ENCODE data around the gene SP7.

SP7 gene

DNA sequence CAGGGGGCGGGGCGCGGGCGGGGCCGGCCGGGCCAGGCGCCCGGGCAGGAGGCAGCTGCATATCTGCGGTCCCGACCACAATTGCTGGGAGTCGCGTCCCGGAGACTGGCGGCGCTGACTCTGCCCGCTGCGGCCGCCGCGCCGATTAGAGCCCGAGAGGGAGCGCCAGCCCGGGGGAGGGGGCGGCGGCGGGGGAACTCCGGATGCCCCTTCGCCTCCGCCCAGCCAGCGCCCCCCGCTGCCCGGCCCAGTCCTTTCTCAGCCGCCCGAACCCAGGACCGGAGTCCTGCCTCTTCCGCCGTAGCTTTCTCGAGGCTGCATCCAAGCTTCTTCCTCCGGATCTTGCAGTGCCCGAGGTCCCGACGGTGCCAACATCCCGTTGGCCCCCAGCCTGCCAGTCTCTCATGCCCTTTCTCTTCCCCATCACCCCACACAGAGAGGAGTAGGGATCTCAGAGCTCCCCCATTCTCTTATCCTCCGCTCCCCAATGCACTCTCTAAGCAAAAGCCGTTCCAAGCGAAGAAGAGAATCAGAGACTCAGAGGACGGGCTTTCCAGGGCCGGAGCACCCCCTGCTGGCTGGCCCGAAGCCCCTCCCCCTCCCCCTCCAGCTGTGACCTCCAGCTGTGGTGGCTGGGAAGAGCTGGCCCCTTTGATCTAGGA lies 8.8 kb upstream of the SP7 start:
- H3K4me3 ChIP-seq (ENCODE audit: low read length): peak overlapping the region; percentile 74
- TF ChIP-seq, protein P1, sequence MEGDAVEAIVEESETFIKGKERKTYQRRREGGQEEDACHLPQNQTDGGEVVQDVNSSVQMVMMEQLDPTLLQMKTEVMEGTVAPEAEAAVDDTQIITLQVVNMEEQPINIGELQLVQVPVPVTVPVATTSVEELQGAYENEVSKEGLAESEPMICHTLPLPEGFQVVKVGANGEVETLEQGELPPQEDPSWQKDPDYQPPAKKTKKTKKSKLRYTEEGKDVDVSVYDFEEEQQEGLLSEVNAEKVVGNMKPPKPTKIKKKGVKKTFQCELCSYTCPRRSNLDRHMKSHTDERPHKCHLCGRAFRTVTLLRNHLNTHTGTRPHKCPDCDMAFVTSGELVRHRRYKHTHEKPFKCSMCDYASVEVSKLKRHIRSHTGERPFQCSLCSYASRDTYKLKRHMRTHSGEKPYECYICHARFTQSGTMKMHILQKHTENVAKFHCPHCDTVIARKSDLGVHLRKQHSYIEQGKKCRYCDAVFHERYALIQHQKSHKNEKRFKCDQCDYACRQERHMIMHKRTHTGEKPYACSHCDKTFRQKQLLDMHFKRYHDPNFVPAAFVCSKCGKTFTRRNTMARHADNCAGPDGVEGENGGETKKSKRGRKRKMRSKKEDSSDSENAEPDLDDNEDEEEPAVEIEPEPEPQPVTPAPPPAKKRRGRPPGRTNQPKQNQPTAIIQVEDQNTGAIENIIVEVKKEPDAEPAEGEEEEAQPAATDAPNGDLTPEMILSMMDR (conservative IDR thresholded peaks at IDR 0.05; ENCODE audit: low read length): peak; percentile 73
- DNase-seq (ENCODE audit: low read depth): peak; percentile 72

DNA sequence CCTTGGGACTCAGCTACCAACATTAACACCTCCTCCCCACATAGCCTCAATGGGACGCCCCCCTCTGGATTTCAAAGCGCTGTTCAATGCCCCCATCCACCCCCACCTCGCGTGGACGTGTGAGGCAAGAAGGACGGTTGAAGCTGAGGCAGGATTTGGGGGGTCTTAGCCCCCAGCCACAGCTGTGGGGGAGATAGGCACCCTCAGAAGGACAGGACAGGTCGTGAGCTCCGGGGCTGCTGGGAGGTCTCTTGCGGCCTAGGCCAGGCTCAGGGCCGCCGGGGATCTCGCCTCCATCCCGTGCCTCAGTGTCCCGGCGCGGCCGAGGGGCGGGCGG lies 8.3 kb upstream of the SP7 start:
- DNase-seq (ENCODE audit: low read depth): no peak
- TF ChIP-seq, protein P1 (conservative IDR thresholded peaks at IDR 0.05; ENCODE audit: low read length): no peak
- peak overlapping the region; percentile 56 for H3K4me3 ChIP-seq (ENCODE audit: low read length)

DNA sequence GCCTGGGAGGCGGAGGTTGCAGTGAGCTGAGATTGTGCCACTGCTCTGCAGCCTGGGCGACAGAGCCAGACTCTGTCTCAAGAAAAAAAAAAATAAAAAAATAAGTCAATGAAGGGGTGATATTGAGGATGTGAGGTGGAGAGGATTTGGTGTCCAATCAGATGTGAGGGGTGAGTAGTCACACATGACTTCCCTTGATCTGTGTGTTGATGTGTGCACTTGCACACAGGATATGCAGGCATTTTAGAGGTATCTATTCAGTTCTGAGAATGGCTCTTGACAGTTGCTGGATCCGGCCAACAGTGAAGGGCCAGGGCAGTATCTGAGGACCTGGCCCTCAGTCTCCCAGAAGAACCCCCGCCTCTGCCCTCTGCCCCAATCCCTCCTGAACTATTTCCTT lies 7.8 kb upstream of the SP7 start:
- DNase-seq (ENCODE audit: low read depth): no peak
- TF ChIP-seq, protein P1 (conservative IDR thresholded peaks at IDR 0.05; ENCODE audit: low read length): no peak
- H3K4me3 ChIP-seq (ENCODE audit: low read length): no peak overlapping the region

DNA sequence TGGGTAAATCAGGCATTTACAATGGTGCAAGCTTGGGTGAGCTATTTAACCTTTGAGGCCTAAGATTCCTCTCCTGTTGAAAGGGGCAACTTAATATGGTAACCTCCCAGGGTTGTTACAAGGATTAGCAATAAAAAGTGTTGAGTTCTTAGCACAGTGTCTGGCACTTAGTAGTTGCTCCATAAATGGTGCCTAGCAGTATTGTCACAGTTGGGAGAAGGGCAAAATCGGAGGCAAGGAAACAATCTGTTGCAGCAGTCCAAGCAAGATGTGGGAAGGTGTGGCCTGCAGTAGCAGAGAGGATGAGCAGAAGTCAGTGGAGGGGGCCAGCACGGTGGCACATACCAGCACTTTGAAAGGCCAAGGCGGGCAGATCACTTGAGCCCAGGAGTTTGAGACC lies 7.3 kb upstream of the SP7 start:
- H3K4me3 ChIP-seq (ENCODE audit: low read length): no peak overlapping the region
- TF ChIP-seq, protein P1 (conservative IDR thresholded peaks at IDR 0.05; ENCODE audit: low read length): no peak
- no peak for DNase-seq (ENCODE audit: low read depth)

DNA sequence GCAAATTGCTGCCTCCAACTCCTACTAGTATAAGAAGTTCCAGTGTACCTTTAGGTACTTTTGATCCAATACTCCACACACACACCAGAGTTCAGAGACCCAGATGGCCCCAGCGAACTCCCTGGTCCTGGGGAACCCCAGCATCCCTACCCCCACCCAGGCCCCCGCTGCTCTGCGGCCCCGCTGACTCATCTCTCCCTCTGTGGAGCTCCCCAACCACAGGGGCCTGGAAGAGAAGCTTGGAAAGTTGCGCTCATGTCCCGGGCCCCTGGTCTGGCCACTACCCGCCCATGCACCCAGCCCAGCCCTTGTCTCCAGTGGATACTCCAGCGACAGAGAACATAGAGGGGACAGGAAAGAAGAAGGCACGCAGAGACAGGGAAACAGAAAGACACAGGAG lies 4.2 kb upstream of the SP7 start:
- TF ChIP-seq, protein P1 (conservative IDR thresholded peaks at IDR 0.05; ENCODE audit: low read length): no peak
- DNase-seq (ENCODE audit: low read depth): no peak
- no peak overlapping the region for H3K4me3 ChIP-seq (ENCODE audit: low read length)

DNA sequence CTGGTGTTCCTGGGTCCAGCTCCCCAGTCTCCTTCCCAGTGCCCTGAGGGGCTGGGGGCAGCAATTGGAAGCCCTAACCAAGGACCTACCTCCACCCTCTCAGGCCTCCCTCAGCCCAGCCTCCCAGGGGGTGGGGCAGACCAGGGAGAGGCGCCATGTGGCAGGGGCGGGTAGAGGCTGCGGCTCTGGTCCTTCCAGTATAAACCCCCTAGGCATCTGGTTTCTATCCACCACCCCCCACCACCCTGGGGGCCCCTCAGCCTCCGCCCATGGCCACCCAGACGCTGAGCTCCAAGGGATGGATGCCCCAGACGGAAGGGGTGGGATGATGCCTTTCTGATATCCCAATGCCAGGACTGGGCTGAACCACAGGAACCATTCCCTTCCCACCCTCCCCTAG lies 2.8 kb upstream of the SP7 start:
- TF ChIP-seq, protein P1 (conservative IDR thresholded peaks at IDR 0.05; ENCODE audit: low read length): no peak

DNA sequence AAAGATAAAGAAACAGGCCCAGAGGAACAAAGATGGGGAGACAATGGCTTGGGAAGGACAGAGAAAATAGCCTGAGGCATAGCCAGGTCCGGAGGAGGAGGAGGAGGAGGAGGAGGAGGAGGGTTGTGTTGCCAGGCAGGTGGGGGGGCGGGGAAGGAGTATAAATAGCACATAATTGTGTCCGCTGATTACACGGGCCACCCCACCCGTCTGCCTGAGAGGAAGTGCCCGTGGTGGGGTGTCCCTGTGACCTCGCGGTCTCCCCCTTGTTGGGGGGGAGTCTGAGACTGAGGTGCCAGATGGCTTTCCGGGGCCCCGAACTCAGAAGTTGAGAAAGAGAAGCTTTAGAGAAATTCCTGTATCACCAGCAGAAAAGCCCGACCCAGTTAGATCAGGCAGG lies 1.9 kb upstream of the SP7 start:
- TF ChIP-seq, protein P1 (conservative IDR thresholded peaks at IDR 0.05; ENCODE audit: low read length): no peak
- no peak overlapping the region for H3K4me3 ChIP-seq (ENCODE audit: low read length)
- no peak for DNase-seq (ENCODE audit: low read depth)

More for the DNA sequence above, 2.8 kb upstream of the SP7 start:
- DNase-seq (ENCODE audit: low read depth): no peak
- no peak overlapping the region for H3K4me3 ChIP-seq (ENCODE audit: low read length)
